ENCODE data around the gene RNF144B. TPM values are rescaled to one million over a fixed set of nuclear protein-coding genes. Genes with fewer than 3 reads are reported as not detected.

RNF144B gene
- total RNA-seq, 1 experiment from 2014 or later: 36.4 TPM

GRCh38 chr6:18471232-18471964, 84.2 kb downstream of the RNF144B start:
- no peak overlapping the region for H3K4me2 ChIP-seq (ENCODE audit: low read depth, low read length, poor library complexity, severe bottlenecking)
- H3K4me1 ChIP-seq (ENCODE audit: low read length): peaks cover 5% of the 10 kb centered on the region
- no peaks in the 10 kb centered on the region for H3K9me2 ChIP-seq (replicated peaks; ENCODE audit: insufficient read depth, low read length)
- no peak for DNase-seq
- H3K9ac ChIP-seq (ENCODE audit: low read length): no peak overlapping the region
- H3K27me3 ChIP-seq (ENCODE audit: low read length): no peaks in the 10 kb centered on the region
- no peaks in the 10 kb centered on the region for H3K9me3 ChIP-seq (ENCODE audit: low read length)
- no peaks in the 10 kb centered on the region; the same call in 1 of the 2 replicates for H4K20me1 ChIP-seq (ENCODE audit: insufficient read depth, low read depth, low read length)
- peaks cover 6% of the 10 kb centered on the region for H3K36me3 ChIP-seq (ENCODE audit: insufficient read depth, low read length)
- no peak overlapping the region for H3K27ac ChIP-seq (ENCODE audit: low read length)
- no peaks in the 10 kb centered on the region for H3K79me2 ChIP-seq (ENCODE audit: low read length)
- H2AFZ ChIP-seq (ENCODE audit: low read length): no peak overlapping the region
- no peak overlapping the region for H3K4me3 ChIP-seq (ENCODE audit: low read length)

GRCh38 chr6:18472941-18473340, 85.8 kb downstream of the RNF144B start:
- Histone ChIP-seq H3K36me3 (ENCODE audit: insufficient read depth, low read length) (peaks cover 4% of the 10 kb centered on the region), H3K27ac (ENCODE audit: low read length) (no peak overlapping the region), H4K20me1 (ENCODE audit: insufficient read depth, low read depth, low read length) (no peaks in the 10 kb centered on the region; the same call in 1 of the 2 replicates), H3K9me3 (ENCODE audit: low read length) (no peaks in the 10 kb centered on the region), H3K4me3 (ENCODE audit: low read length) (no peak overlapping the region), H3K9me2 (replicated peaks; ENCODE audit: insufficient read depth, low read length) (no peaks in the 10 kb centered on the region), H3K79me2 (ENCODE audit: low read length) (no peaks in the 10 kb centered on the region), H3K4me2 (ENCODE audit: low read depth, low read length, poor library complexity, severe bottlenecking) (no peak overlapping the region), H3K4me1 (ENCODE audit: low read length) (peaks cover 14% of the 10 kb centered on the region), H3K27me3 (ENCODE audit: low read length) (no peaks in the 10 kb centered on the region), H3K9ac (ENCODE audit: low read length) (no peak overlapping the region), H2AFZ (ENCODE audit: low read length) (no peak overlapping the region)
- DNase-seq: no peak

GRCh38 chr6:18473755-18474154, 86.6 kb downstream of the RNF144B start:
- Histone ChIP-seq H3K4me2 (ENCODE audit: low read depth, low read length, poor library complexity, severe bottlenecking) (no peak overlapping the region), H3K4me1 (ENCODE audit: low read length) (peaks cover 14% of the 10 kb centered on the region), H3K27ac (ENCODE audit: low read length) (no peak overlapping the region), H4K20me1 (ENCODE audit: insufficient read depth, low read depth, low read length) (no peaks in the 10 kb centered on the region; the same call in 1 of the 2 replicates), H3K9me2 (replicated peaks; ENCODE audit: insufficient read depth, low read length) (no peaks in the 10 kb centered on the region), H3K27me3 (ENCODE audit: low read length) (no peaks in the 10 kb centered on the region), H3K4me3 (ENCODE audit: low read length) (no peak overlapping the region), H2AFZ (ENCODE audit: low read length) (no peak overlapping the region), H3K36me3 (ENCODE audit: insufficient read depth, low read length) (no peaks in the 10 kb centered on the region), H3K79me2 (ENCODE audit: low read length) (no peaks in the 10 kb centered on the region), H3K9me3 (ENCODE audit: low read length) (no peaks in the 10 kb centered on the region), H3K9ac (ENCODE audit: low read length) (no peak overlapping the region)
- no peak for DNase-seq

GRCh38 chr6:18477301-18477941, 90.3 kb downstream of the RNF144B start:
- Histone ChIP-seq H3K4me3 (ENCODE audit: low read length) (no peak overlapping the region), H3K27ac (ENCODE audit: low read length) (no peak overlapping the region), H2AFZ (ENCODE audit: low read length) (no peak overlapping the region), H3K79me2 (ENCODE audit: low read length) (no peaks in the 10 kb centered on the region), H3K9me2 (replicated peaks; ENCODE audit: insufficient read depth, low read length) (no peaks in the 10 kb centered on the region), H3K4me1 (ENCODE audit: low read length) (peaks cover 14% of the 10 kb centered on the region), H4K20me1 (ENCODE audit: insufficient read depth, low read depth, low read length) (no peaks in the 10 kb centered on the region), H3K9me3 (ENCODE audit: low read length) (no peaks in the 10 kb centered on the region), H3K4me2 (ENCODE audit: low read depth, low read length, poor library complexity, severe bottlenecking) (no peak overlapping the region), H3K9ac (ENCODE audit: low read length) (no peak overlapping the region), H3K36me3 (ENCODE audit: insufficient read depth, low read length) (no peaks in the 10 kb centered on the region), H3K27me3 (ENCODE audit: low read length) (no peaks in the 10 kb centered on the region)
- DNase-seq: no peak

- Histone ChIP-seq H3K9me2 (replicated peaks; ENCODE audit: insufficient read depth, low read length) (no peaks in the 10 kb centered on the region), H3K36me3 (ENCODE audit: insufficient read depth, low read length) (no peaks in the 10 kb centered on the region), H4K20me1 (ENCODE audit: insufficient read depth, low read depth, low read length) (no peaks in the 10 kb centered on the region), H3K4me3 (ENCODE audit: low read length) (no peak overlapping the region), H3K4me2 (ENCODE audit: low read depth, low read length, poor library complexity, severe bottlenecking) (no peak overlapping the region), H2AFZ (ENCODE audit: low read length) (no peak overlapping the region), H3K27ac (ENCODE audit: low read length) (no peak overlapping the region), H3K9ac (ENCODE audit: low read length) (no peak overlapping the region), H3K27me3 (ENCODE audit: low read length) (no peaks in the 10 kb centered on the region), H3K79me2 (ENCODE audit: low read length) (no peaks in the 10 kb centered on the region), H3K9me3 (ENCODE audit: low read length) (no peaks in the 10 kb centered on the region), H3K4me1 (ENCODE audit: low read length) (peaks cover 14% of the 10 kb centered on the region)
- no peak for DNase-seq
These were observed 91.5 kb downstream of the RNF144B start for GRCh38 chr6:18478610-18479009.

- DNase-seq: no peak
- Histone ChIP-seq H3K4me3 (ENCODE audit: low read length) (no peak overlapping the region), H4K20me1 (ENCODE audit: insufficient read depth, low read depth, low read length) (no peaks in the 10 kb centered on the region), H3K4me2 (ENCODE audit: low read depth, low read length, poor library complexity, severe bottlenecking) (no peak overlapping the region), H3K27me3 (ENCODE audit: low read length) (no peaks in the 10 kb centered on the region), H3K36me3 (ENCODE audit: insufficient read depth, low read length) (no peaks in the 10 kb centered on the region), H3K9me3 (ENCODE audit: low read length) (no peaks in the 10 kb centered on the region), H3K4me1 (ENCODE audit: low read length) (peaks cover 12% of the 10 kb centered on the region; the same call in 1 of the 2 replicates), H3K79me2 (ENCODE audit: low read length) (no peaks in the 10 kb centered on the region), H3K9ac (ENCODE audit: low read length) (no peak overlapping the region), H3K9me2 (replicated peaks; ENCODE audit: insufficient read depth, low read length) (no peaks in the 10 kb centered on the region), H3K27ac (ENCODE audit: low read length) (no peak overlapping the region), H2AFZ (ENCODE audit: low read length) (no peak overlapping the region)
These were observed 94.7 kb downstream of the RNF144B start for GRCh38 chr6:18481870-18482269.

GRCh38 chr6:18485660-18486435, 98.7 kb downstream of the RNF144B start:
- H3K4me1 ChIP-seq (ENCODE audit: low read length): 0 out of 2 replicates have a peak, but pooled peaks cover 4% of the 10 kb centered on the region
- H3K27me3 ChIP-seq (ENCODE audit: low read length): no peaks in the 10 kb centered on the region
- no peak overlapping the region for H3K9ac ChIP-seq (ENCODE audit: low read length)
- H3K4me3 ChIP-seq (ENCODE audit: low read length): no peak overlapping the region
- H3K27ac ChIP-seq (ENCODE audit: low read length): no peak overlapping the region
- no peak for DNase-seq
- H3K9me3 ChIP-seq (ENCODE audit: low read length): no peaks in the 10 kb centered on the region
- H3K36me3 ChIP-seq (ENCODE audit: insufficient read depth, low read length): no peaks in the 10 kb centered on the region
- H3K9me2 ChIP-seq (replicated peaks; ENCODE audit: insufficient read depth, low read length): no peaks in the 10 kb centered on the region
- no peaks in the 10 kb centered on the region for H4K20me1 ChIP-seq (ENCODE audit: insufficient read depth, low read depth, low read length)
- H3K4me2 ChIP-seq (ENCODE audit: low read depth, low read length, poor library complexity, severe bottlenecking): no peak overlapping the region
- no peak overlapping the region for H2AFZ ChIP-seq (ENCODE audit: low read length)
- H3K79me2 ChIP-seq (ENCODE audit: low read length): no peaks in the 10 kb centered on the region

- no peak overlapping the region for H3K4me3 ChIP-seq (ENCODE audit: low read length)
- H3K36me3 ChIP-seq (ENCODE audit: insufficient read depth, low read length): no peaks in the 10 kb centered on the region
- H3K9me3 ChIP-seq (ENCODE audit: low read length): no peaks in the 10 kb centered on the region
- no peak overlapping the region for H3K27ac ChIP-seq (ENCODE audit: low read length)
- H3K79me2 ChIP-seq (ENCODE audit: low read length): no peaks in the 10 kb centered on the region
- no peaks in the 10 kb centered on the region for H3K27me3 ChIP-seq (ENCODE audit: low read length)
- H3K4me1 ChIP-seq (ENCODE audit: low read length): 0 out of 2 replicates have a peak, but pooled peaks cover 4% of the 10 kb centered on the region
- no peak for DNase-seq
- no peak overlapping the region for H3K4me2 ChIP-seq (ENCODE audit: low read depth, low read length, poor library complexity, severe bottlenecking)
- no peak overlapping the region for H2AFZ ChIP-seq (ENCODE audit: low read length)
- H4K20me1 ChIP-seq (ENCODE audit: insufficient read depth, low read depth, low read length): no peaks in the 10 kb centered on the region
- H3K9me2 ChIP-seq (replicated peaks; ENCODE audit: insufficient read depth, low read length): no peaks in the 10 kb centered on the region
- H3K9ac ChIP-seq (ENCODE audit: low read length): no peak overlapping the region
These were observed 100.9 kb downstream of the RNF144B start for GRCh38 chr6:18488004-18488403.
